Measurements from ENCODE around the gene WDR74.

DNA sequence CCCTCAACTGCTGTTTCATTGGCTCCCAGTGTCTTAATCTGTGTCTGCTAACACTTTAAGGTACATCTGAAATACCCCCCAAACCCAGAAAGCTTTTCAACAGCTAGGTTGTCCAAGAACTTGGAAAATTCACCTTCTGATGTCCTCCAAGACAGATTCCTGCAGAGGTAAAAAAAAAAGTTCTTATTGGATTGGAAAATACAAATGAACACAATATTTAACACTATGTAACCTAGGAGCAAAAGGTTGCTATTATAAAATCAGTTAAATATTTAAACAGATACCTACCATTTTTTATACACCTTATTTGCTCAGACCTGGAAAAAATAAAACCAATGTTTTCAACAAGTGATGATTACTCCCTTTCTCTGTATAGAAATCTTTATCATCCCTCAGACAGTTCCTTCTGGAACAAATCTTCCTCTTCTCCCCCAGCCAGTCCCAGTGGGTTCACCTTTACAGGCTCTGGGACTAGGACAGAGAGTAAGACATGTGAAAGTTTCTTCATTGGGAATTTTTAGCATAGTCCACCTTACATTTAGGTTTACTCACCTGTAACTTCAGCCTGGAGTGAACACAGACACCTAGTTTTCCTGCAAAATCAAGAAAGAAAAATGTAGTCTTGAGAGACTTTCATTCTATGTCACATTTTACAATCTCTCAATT is 13.3 kb upstream of the WDR74 start:
- TF ChIP-seq, protein P1, sequence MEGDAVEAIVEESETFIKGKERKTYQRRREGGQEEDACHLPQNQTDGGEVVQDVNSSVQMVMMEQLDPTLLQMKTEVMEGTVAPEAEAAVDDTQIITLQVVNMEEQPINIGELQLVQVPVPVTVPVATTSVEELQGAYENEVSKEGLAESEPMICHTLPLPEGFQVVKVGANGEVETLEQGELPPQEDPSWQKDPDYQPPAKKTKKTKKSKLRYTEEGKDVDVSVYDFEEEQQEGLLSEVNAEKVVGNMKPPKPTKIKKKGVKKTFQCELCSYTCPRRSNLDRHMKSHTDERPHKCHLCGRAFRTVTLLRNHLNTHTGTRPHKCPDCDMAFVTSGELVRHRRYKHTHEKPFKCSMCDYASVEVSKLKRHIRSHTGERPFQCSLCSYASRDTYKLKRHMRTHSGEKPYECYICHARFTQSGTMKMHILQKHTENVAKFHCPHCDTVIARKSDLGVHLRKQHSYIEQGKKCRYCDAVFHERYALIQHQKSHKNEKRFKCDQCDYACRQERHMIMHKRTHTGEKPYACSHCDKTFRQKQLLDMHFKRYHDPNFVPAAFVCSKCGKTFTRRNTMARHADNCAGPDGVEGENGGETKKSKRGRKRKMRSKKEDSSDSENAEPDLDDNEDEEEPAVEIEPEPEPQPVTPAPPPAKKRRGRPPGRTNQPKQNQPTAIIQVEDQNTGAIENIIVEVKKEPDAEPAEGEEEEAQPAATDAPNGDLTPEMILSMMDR (IDR thresholded peaks at IDR 0.05), result no peak
- TF ChIP-seq POLR2A (IDR thresholded peaks at IDR 0.05), result no peak
